Neural progenitor cell (in vitro differentiated cells): ENCODE measurements around the gene KLHL6.

Source experiments
- EZH2 ChIP-seq: fragments of 200-600 bp; sonication (generic); IDR thresholded peaks from 2 replicates; pipeline ENCODE4 v1.6.1; 2017; ENCODE audit warnings: antibody characterized with exemption, mild to moderate bottlenecking, moderate library complexity
- EZH2phosphoT487 ChIP-seq: fragments of 200-600 bp; sonication (generic); IDR thresholded peaks from 2 replicates; pipeline ENCODE4 v1.6.1; 2017; ENCODE audit warnings: antibody characterized with exemption
- TF ChIP-seq, protein P1 (sequence below): fragments of 200-600 bp; sonication (generic); IDR thresholded peaks from 2 replicates; pipeline ENCODE4 v1.5.1; 2017; ENCODE audit warnings: antibody characterized with exemption, mild to moderate bottlenecking

DNA sequence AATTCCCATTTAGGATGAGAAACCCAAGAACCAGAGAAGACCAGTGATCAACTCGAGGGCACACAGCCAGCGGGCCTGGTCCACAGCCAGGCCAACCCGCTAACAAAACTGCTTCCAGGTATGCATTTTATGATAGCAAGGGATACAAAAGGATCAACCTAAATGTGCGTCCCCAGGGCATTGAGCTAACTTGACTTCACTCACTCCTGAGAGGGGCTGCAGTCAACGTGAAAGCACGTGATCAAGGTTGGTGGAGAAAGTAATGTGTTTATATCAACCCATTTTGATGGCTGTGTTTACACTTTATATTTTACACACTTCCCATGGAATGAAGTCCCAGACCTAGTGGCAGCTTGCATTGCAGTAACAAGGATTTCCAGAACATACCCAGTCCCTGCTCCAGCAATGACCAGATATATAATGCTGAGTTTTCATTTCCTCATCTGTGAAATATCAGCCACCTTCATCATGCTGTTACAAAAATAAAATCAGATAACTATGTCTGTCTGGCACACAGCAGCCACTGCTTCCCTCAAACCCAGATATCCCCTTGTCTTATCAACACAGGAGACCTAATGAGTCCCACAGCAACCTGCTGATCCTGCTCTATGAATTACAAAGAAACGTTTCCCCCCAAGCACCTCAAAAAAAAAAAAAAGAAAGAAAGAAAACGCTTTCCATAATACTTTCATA lies 2.0 kb downstream of the KLHL6 start:
- TF ChIP-seq EZH2 (no peak), EZH2phosphoT487 (no peak)
- TF ChIP-seq, protein P1, sequence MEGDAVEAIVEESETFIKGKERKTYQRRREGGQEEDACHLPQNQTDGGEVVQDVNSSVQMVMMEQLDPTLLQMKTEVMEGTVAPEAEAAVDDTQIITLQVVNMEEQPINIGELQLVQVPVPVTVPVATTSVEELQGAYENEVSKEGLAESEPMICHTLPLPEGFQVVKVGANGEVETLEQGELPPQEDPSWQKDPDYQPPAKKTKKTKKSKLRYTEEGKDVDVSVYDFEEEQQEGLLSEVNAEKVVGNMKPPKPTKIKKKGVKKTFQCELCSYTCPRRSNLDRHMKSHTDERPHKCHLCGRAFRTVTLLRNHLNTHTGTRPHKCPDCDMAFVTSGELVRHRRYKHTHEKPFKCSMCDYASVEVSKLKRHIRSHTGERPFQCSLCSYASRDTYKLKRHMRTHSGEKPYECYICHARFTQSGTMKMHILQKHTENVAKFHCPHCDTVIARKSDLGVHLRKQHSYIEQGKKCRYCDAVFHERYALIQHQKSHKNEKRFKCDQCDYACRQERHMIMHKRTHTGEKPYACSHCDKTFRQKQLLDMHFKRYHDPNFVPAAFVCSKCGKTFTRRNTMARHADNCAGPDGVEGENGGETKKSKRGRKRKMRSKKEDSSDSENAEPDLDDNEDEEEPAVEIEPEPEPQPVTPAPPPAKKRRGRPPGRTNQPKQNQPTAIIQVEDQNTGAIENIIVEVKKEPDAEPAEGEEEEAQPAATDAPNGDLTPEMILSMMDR = no peak
